GM12873 (cell line): ENCODE results near the gene EML5.

Source experiments
- TF ChIP-seq, protein P1 (sequence below): IDR thresholded peaks from 2 replicates; pipeline ENCODE4 v1.5.1; 2012; ENCODE audit warnings: low read depth, mild to moderate bottlenecking, moderate library complexity, low read length, control low read depth; ENCODE audit not compliant: insufficient read depth; ENCODE audit errors: missing control alignments

Gene EML5

DNA sequence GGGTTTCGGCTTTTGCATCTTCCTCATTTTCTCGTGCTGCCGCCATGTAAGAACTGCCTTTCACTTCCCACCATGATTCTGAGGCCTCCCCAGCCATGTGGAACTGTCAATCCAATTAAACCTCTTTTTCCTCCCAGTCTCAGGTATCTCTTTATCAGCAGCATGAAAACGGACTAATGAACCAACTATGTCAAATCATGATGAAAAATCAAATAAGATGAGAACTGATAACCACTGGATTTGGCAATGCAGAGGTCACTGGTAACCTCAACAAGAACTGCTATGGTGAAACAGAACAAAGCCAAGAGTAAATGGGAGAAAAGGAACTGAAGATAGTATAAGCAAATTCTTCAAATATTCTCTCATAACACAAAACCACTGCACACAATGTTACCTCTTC lies 6.0 kb downstream of the EML5 start:
- TF ChIP-seq, protein P1, sequence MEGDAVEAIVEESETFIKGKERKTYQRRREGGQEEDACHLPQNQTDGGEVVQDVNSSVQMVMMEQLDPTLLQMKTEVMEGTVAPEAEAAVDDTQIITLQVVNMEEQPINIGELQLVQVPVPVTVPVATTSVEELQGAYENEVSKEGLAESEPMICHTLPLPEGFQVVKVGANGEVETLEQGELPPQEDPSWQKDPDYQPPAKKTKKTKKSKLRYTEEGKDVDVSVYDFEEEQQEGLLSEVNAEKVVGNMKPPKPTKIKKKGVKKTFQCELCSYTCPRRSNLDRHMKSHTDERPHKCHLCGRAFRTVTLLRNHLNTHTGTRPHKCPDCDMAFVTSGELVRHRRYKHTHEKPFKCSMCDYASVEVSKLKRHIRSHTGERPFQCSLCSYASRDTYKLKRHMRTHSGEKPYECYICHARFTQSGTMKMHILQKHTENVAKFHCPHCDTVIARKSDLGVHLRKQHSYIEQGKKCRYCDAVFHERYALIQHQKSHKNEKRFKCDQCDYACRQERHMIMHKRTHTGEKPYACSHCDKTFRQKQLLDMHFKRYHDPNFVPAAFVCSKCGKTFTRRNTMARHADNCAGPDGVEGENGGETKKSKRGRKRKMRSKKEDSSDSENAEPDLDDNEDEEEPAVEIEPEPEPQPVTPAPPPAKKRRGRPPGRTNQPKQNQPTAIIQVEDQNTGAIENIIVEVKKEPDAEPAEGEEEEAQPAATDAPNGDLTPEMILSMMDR = no peak

- TF ChIP-seq, protein P1 = no peak
These were observed 6.8 kb downstream of the EML5 start for GRCh38 chr14:88785911-88786310.

GRCh38 chr14:88775532-88775931 lies 17.2 kb downstream of the EML5 start:
- TF ChIP-seq, protein P1 = no peak

DNA sequence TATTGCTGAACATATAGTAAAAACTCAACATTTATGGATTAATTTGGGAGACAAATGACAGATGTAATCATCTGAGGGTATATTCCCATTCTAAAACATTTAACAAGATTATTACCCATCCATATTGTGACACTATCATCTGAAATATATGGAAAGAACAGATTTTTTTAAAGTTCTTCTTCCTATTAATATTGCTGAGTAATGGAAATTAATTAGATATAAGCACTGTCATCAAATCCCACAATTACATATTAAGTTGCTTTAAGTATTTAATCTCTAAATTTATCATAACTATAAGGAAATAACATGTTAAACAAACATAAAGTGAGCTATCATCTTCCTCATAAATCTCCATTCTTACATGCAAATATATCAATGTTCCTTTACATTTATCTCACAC lies 22.0 kb downstream of the EML5 start:
- TF ChIP-seq, protein P1 = no peak

DNA sequence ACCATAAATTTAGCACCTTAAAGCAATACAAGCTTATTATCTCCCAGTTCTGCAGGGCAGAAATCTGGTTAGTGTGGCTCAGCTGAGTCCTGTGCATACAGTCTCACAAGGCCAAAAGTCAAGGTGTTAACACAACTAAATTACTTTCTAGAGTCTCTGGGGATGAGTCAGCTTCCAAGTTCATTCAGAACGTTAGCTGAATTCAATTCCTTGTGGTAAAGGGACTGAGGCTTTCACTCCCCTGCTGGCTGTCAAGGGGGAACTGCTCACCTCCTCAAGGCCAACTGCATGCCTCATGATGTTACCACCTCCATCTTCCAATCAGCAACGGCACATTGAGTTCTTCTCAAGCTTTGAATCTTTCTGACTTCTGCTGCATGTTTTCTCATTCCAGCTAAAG lies 27.6 kb downstream of the EML5 start:
- TF ChIP-seq, protein P1 = no peak

GRCh38 chr14:88753873-88754272 lies 38.9 kb downstream of the EML5 start:
- TF ChIP-seq, protein P1 = no peak

GRCh38 chr14:88750945-88751344 lies 41.8 kb downstream of the EML5 start:
- TF ChIP-seq, protein P1 = no peak
